Chondrocyte (in vitro differentiated cells): Measurements from ENCODE around the gene TEX55. TPM values are rescaled to one million over a fixed set of nuclear protein-coding genes. Genes with fewer than 3 reads are reported as not detected.
"Not testable (repeated sequence)": the region's sequence is repeated elsewhere in the genome, so short reads cannot be mapped to it uniquely, and the experiment has no call there.

Experiments
- DNase-seq: peaks from one replicate; pipeline ENCODE4 v3.0.0; 2021; ENCODE audit warnings: mixed read lengths, low spot score
- H3K27ac Mint-ChIP-seq: one replicate; pipeline ENCODE4 v1.8.0; 2021; ENCODE audit warnings: mild to moderate bottlenecking, moderate library complexity, mixed read lengths; ENCODE audit not compliant: unreplicated experiment
- H3K27me3 Mint-ChIP-seq: 2 replicates; pipeline ENCODE4 v1.8.0; 2021; ENCODE audit warnings: low read depth, mixed read lengths
- H3K36me3 Mint-ChIP-seq: 2 replicates; pipeline ENCODE4 v1.8.0; 2021; ENCODE audit warnings: low read depth, mixed read lengths
- H3K4me1 Mint-ChIP-seq: 2 replicates; pipeline ENCODE4 v1.8.0; 2021; ENCODE audit warnings: low read depth, mild to moderate bottlenecking, mixed read lengths
- H3K4me3 Mint-ChIP-seq: one replicate; pipeline ENCODE4 v1.8.0; 2021; ENCODE audit warnings: mild to moderate bottlenecking, moderate library complexity, mixed read lengths; ENCODE audit not compliant: unreplicated experiment
- H3K9me3 Mint-ChIP-seq: 2 replicates; pipeline ENCODE4 v1.8.0; 2021; ENCODE audit warnings: low read depth, mixed read lengths
- CTCF ChIP-seq: fragments of 200-600 bp; sonication (generic); IDR thresholded peaks from 2 replicates; pipeline ENCODE4 v1.5.0; 2021; ENCODE audit warnings: antibody characterized with exemption, mild to moderate bottlenecking, moderate library complexity
- long read RNA-seq: library from polyadenylated mRNA; stranded (forward); transcript quantifications from one replicate; pipeline ENCODE4 v2.0.0, GENCODE V29; 2021
- total RNA-seq: library from RNA; stranded (reverse); gene quantifications from 3 replicates; pipeline ENCODE4 v1.2.1, GENCODE V29; 2021

The TEX55 gene
- total RNA-seq: not detected in 3 replicates
- long read RNA-seq: 0 reads

GRCh38 chr3:119145500-119146167, at the start of gene TEX55:
Gene TEX55 (plus strand): TSS chr3:119146165. CDS start chr3:119146190, 25 bp downstream.
- H3K27ac Mint-ChIP-seq: no peak within 1 kb of the TSS
- H3K36me3 Mint-ChIP-seq: no peaks in the 10 kb centered on the region
- no peak within 1 kb of the TSS for H3K4me3 Mint-ChIP-seq
- peaks cover 3% of the 10 kb centered on the region for H3K4me1 Mint-ChIP-seq
- no peak for DNase-seq
- H3K27me3 Mint-ChIP-seq: no peaks in the 10 kb centered on the region
- no peaks in the 10 kb centered on the region for H3K9me3 Mint-ChIP-seq
- TF ChIP-seq CTCF: peak; percentile 86

GRCh38 chr3:119098003-119098402, 48.0 kb upstream of the TEX55 start:
- TF ChIP-seq CTCF: no peak
- Mint-ChIP-seq H3K4me1 (no peaks in the 10 kb centered on the region), H3K9me3 (peaks cover 2% of the 10 kb centered on the region), H3K27ac (no peak overlapping the region), H3K36me3 (no peaks in the 10 kb centered on the region), H3K4me3 (no peak overlapping the region), H3K27me3 (peaks cover 13% of the 10 kb centered on the region)
- no peak for DNase-seq

- H3K4me3 Mint-ChIP-seq: no peak overlapping the region
- peak; percentile 97 for TF ChIP-seq CTCF
- peaks cover 14% of the 10 kb centered on the region for H3K27me3 Mint-ChIP-seq
- H3K9me3 Mint-ChIP-seq: peaks cover 2% of the 10 kb centered on the region
- no peak overlapping the region for H3K27ac Mint-ChIP-seq
- DNase-seq: no peak
- no peaks in the 10 kb centered on the region for H3K36me3 Mint-ChIP-seq
- H3K4me1 Mint-ChIP-seq: no peaks in the 10 kb centered on the region
Measured at GRCh38 chr3:119098619-119099222, 47.2 kb upstream of the TEX55 start.

GRCh38 chr3:119099785-119100184, 46.2 kb upstream of the TEX55 start:
- Mint-ChIP-seq H3K27ac (no peak overlapping the region), H3K4me3 (no peak overlapping the region), H3K9me3 (peaks cover 2% of the 10 kb centered on the region), H3K36me3 (no peaks in the 10 kb centered on the region), H3K27me3 (peaks cover 18% of the 10 kb centered on the region), H3K4me1 (no peaks in the 10 kb centered on the region)
- DNase-seq: no peak
- no peak for TF ChIP-seq CTCF

GRCh38 chr3:119104031-119104430, 41.9 kb upstream of the TEX55 start:
- H3K4me1 Mint-ChIP-seq: no peaks in the 10 kb centered on the region
- no peak overlapping the region for H3K4me3 Mint-ChIP-seq
- no peak overlapping the region for H3K27ac Mint-ChIP-seq
- peaks cover 2% of the 10 kb centered on the region for H3K9me3 Mint-ChIP-seq
- no peak for DNase-seq
- TF ChIP-seq CTCF: no peak
- peaks cover 25% of the 10 kb centered on the region for H3K27me3 Mint-ChIP-seq
- H3K36me3 Mint-ChIP-seq: no peaks in the 10 kb centered on the region

- Mint-ChIP-seq H3K9me3 (peaks cover 30% of the 10 kb centered on the region), H3K27me3 (peaks cover 13% of the 10 kb centered on the region)
- H3K27ac Mint-ChIP-seq, H3K4me3 Mint-ChIP-seq, H3K4me1 Mint-ChIP-seq, H3K36me3 Mint-ChIP-seq, DNase-seq: not testable (repeated sequence)
Measured at GRCh38 chr3:119118330-119118729, 27.6 kb upstream of the TEX55 start.
